GM19395 (cell line): ENCODE data around the gene TRPC5OS.

Source experiments
- ATAC-seq: cut with Tn5 transposase; IDR thresholded peaks from one replicate; pipeline ENCODE4 v1.9.1; 2021; ENCODE audit warnings: mild to moderate bottlenecking, moderate library complexity; ENCODE audit not compliant: unreplicated experiment

TRPC5OS gene

GRCh38 chrX:111875881-111876280, at the start of gene TRPC5OS:
TSS of gene TRPC5OS (plus strand) at chrX:111876181. CDS start at chrX:111901850, 25,669 bp downstream.
- ATAC-seq, result no peak

- no peak for ATAC-seq
Measured at GRCh38 chrX:111829345-111829744, 46.6 kb upstream of the TRPC5OS start.

GRCh38 chrX:111830571-111830970, 45.4 kb upstream of the TRPC5OS start:
- ATAC-seq, result no peak

- ATAC-seq, result no peak
Measured at GRCh38 chrX:111831343-111831742, 44.6 kb upstream of the TRPC5OS start.

GRCh38 chrX:111837197-111837596, 38.8 kb upstream of the TRPC5OS start:
- no peak for ATAC-seq

GRCh38 chrX:111847491-111848133, 28.4 kb upstream of the TRPC5OS start:
- ATAC-seq, result no peak

- ATAC-seq, result no peak
Measured at GRCh38 chrX:111848541-111848940, 27.4 kb upstream of the TRPC5OS start.

GRCh38 chrX:111850975-111851374, 25.0 kb upstream of the TRPC5OS start:
- ATAC-seq, result no peak

- no peak for ATAC-seq
Measured at GRCh38 chrX:111854556-111855490, 21.2 kb upstream of the TRPC5OS start.

- no peak for ATAC-seq
Measured at GRCh38 chrX:111857534-111858060, 18.4 kb upstream of the TRPC5OS start.

GRCh38 chrX:111861605-111862004, 14.4 kb upstream of the TRPC5OS start:
- no peak for ATAC-seq

GRCh38 chrX:111867236-111867635, 8.7 kb upstream of the TRPC5OS start:
- ATAC-seq, result no peak

- peak; percentile 61 for ATAC-seq
Measured at GRCh38 chrX:111868726-111869638, 7.0 kb upstream of the TRPC5OS start.

GRCh38 chrX:111869639-111870034, 6.3 kb upstream of the TRPC5OS start:
- ATAC-seq, result peak; percentile 86

GRCh38 chrX:111874241-111874640, 1.7 kb upstream of the TRPC5OS start:
- ATAC-seq, result no peak

- no peak for ATAC-seq
Measured at GRCh38 chrX:111876646-111877045, 665 bp downstream of the TRPC5OS start.

GRCh38 chrX:111877681-111878080, 1.7 kb downstream of the TRPC5OS start:
- ATAC-seq, result no peak

GRCh38 chrX:111880735-111881134, 4.8 kb downstream of the TRPC5OS start:
- ATAC-seq, result no peak

GRCh38 chrX:111881715-111882114, 5.7 kb downstream of the TRPC5OS start:
- no peak for ATAC-seq

GRCh38 chrX:111886678-111887077, 10.7 kb downstream of the TRPC5OS start:
- no peak for ATAC-seq

GRCh38 chrX:111888600-111888999, 12.6 kb downstream of the TRPC5OS start:
- ATAC-seq, result no peak
